Fibroblast of the aortic adventitia (primary cell): ENCODE data around the gene CDC42BPA. TPM values are rescaled to one million over a fixed set of nuclear protein-coding genes. Genes with fewer than 3 reads are reported as not detected.

Experiments used
- DNase-seq: peaks from one replicate; pipeline ENCODE4 v3.0.0-alpha.2; 2010; ENCODE audit warnings: low read depth
- H3K4me3 ChIP-seq: 2 replicates; pipeline ENCODE4 v1.5.1; 2011; ENCODE audit warnings: low read depth, mild to moderate bottlenecking, control low read depth, low read length, moderate library complexity
- CTCF ChIP-seq: IDR thresholded peaks from 2 replicates; pipeline ENCODE4 v1.5.1; 2011; ENCODE audit warnings: mild to moderate bottlenecking, low read length, control low read depth, inconsistent platforms; ENCODE audit not compliant: insufficient read depth
- total RNA-seq: library from RNA; depleted of rRNA; stranded (reverse); fragments of >200 nt; gene quantifications from 2 replicates; pipeline ENCODE4 v1.2.3, GENCODE V29; 2012; ENCODE audit warnings: low replicate concordance

The CDC42BPA gene
- total RNA-seq, 1 donor = 82.5 TPM

DNA sequence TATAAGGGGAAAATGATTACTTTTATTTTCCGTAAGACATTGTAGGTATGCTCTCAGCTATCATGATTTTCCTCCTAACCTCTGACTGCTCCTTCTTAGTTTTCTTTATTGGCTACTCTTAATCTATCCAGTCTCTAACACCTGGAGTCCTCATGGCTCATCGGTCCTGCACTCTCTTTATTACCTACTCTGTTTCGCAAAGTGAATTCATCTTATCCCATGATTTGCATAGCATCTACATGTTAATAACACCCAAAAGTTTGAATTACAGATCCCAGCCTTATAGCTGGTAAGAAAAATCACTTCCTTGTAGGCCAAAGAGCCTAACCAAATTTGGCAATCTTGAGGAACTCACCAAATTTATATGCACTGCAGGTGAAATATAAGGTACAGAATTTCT, 136.3 kb downstream of the CDC42BPA start:
- DNase-seq = no peak
- no peak for TF ChIP-seq CTCF
- H3K4me3 ChIP-seq = no peak overlapping the region

GRCh38 chr1:227175611-227176010, 142.7 kb downstream of the CDC42BPA start:
- no peak for DNase-seq

DNA sequence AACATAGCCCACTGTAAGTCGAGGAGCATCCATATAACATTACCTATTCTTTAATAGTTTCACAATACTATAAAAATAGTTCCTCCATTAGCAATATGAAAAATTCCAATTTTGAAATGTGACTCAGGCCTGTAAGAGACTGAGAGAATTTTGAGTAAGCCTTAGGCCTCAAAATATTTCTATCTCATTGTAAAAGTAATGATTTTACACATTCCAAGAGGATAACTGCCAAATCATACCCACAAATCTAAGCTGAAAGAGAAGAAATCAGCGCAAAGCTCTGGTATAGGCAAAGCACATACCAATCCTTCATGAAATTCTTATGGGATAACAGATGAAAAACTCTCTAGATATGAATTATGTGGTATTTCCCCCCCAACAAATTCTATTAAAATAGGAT, 144.1 kb downstream of the CDC42BPA start:
- H3K4me3 ChIP-seq = no peak overlapping the region
- TF ChIP-seq CTCF = no peak
- DNase-seq = peak; percentile 51

More at GRCh38 chr1:227175611-227176010, 142.7 kb downstream of the CDC42BPA start:
- no peak overlapping the region for H3K4me3 ChIP-seq
- no peak for TF ChIP-seq CTCF

- no peak overlapping the region for H3K4me3 ChIP-seq
- peak; percentile 32 for DNase-seq
- TF ChIP-seq CTCF = no peak
These were observed 147.7 kb downstream of the CDC42BPA start for GRCh38 chr1:227170361-227171166.

- no peak overlapping the region for H3K4me3 ChIP-seq
These were observed 148.9 kb downstream of the CDC42BPA start for GRCh38 chr1:227169343-227169742.

GRCh38 chr1:227167276-227168101, 150.8 kb downstream of the CDC42BPA start:
- no peak for TF ChIP-seq CTCF
- H3K4me3 ChIP-seq = no peak overlapping the region
- DNase-seq = no peak

More at GRCh38 chr1:227169343-227169742, 148.9 kb downstream of the CDC42BPA start:
- DNase-seq = no peak
- no peak for TF ChIP-seq CTCF
